ENCODE data around the gene WASF3.

WASF3 gene

DNA sequence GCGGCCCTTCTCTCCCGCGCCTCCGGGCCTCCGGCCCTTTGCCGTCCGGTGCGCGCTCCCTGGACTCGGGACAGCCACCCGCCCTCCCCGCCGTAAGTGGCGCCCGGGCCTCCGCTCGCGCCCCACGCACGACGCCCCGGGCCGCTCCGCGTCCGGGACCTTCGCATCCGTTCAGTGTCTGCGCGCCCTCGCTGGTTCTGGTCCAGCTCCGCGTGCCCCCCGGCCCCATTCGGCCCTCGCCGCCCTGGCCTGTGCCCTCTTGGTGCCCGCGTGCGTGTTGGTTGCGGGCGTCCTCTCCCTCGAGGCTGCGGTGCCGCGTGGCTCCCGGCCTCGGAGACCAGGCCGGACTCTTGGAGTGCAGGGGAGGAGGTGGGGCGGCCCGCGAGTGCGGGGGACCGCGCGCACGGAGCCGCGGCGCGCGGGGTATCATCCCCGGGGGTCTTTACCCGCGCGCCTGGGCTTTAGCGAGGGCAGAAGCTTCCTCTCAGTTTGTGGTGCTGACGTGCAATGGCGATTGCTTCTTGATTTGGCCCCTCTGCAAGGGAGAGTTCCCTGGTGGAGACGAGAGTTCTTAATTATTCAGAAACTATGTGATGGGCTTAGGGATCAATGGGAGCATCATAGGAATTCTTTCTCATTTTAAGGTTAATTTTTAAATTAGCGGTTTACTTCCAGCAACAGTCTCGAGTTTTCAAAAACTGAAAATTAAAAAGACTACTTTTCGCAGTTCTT, 757 bp downstream of the WASF3 start:
- DNase-seq (ENCODE audit: extremely low read depth, insufficient read length): no peak
- TF ChIP-seq, protein P1, sequence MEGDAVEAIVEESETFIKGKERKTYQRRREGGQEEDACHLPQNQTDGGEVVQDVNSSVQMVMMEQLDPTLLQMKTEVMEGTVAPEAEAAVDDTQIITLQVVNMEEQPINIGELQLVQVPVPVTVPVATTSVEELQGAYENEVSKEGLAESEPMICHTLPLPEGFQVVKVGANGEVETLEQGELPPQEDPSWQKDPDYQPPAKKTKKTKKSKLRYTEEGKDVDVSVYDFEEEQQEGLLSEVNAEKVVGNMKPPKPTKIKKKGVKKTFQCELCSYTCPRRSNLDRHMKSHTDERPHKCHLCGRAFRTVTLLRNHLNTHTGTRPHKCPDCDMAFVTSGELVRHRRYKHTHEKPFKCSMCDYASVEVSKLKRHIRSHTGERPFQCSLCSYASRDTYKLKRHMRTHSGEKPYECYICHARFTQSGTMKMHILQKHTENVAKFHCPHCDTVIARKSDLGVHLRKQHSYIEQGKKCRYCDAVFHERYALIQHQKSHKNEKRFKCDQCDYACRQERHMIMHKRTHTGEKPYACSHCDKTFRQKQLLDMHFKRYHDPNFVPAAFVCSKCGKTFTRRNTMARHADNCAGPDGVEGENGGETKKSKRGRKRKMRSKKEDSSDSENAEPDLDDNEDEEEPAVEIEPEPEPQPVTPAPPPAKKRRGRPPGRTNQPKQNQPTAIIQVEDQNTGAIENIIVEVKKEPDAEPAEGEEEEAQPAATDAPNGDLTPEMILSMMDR (IDR thresholded peaks at IDR 0.05; ENCODE audit: insufficient read depth, low read length, poor library complexity, severe bottlenecking): no peak
- Histone ChIP-seq H3K27me3 (replicated peaks; ENCODE audit: control insufficient read depth, insufficient read depth, low read length) (peaks cover 3% of the 10 kb centered on the region; the same call in 1 of the 2 replicates), H3K36me3 (ENCODE audit: control insufficient read depth, insufficient read depth, low read length) (no peaks in the 10 kb centered on the region), H3K4me3 (replicated peaks; ENCODE audit: low read depth, low read length) (peak overlapping the region; percentile 8)

DNA sequence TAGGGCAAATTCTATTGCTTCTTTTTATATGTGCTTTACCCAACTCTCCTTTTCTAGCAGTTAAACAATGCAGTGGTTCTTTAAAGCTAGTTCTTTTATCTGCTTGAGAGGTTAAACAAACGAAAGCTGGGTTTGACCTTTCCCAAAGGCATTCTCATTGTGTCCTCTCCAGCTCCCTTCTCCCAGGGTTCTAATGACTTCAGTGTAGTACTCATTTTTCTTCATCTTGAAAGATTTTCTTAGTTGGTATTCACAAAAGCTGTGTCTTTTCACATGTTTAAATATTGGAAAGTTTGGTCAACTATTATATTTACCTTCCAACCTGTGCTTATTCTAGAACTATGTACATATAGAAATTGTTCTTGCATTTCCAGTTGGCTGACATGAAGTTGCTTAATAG, 1.5 kb downstream of the WASF3 start:
- no peak overlapping the region for H3K4me3 ChIP-seq (replicated peaks; ENCODE audit: low read depth, low read length)
- H3K36me3 ChIP-seq (ENCODE audit: control insufficient read depth, insufficient read depth, low read length): no peaks in the 10 kb centered on the region
- peaks cover 3% of the 10 kb centered on the region; the same call in 1 of the 2 replicates for H3K27me3 ChIP-seq (replicated peaks; ENCODE audit: control insufficient read depth, insufficient read depth, low read length)
- no peak for DNase-seq (ENCODE audit: extremely low read depth, insufficient read length)
- TF ChIP-seq, protein P1 (IDR thresholded peaks at IDR 0.05; ENCODE audit: insufficient read depth, low read length, poor library complexity, severe bottlenecking): no peak

DNA sequence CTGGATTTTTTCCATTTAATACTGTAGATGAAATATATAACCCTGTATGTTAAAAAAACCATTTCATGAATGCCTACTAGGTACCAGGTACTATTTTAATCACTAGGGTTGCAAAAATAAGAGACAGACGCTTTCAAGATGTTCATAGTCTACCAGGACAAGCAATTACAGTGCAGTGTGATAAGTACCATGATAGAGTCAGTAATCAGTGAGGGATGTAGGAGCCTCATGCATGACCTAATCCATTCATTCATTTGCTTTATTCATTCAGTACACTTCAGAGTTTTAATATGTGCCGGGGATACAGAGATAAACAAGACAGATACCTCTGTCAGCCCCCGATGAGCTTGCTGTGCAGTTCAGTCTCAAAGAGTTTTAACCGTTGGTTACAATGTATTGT, 3.0 kb downstream of the WASF3 start:
- DNase-seq (ENCODE audit: extremely low read depth, insufficient read length): no peak
- no peak overlapping the region for H3K4me3 ChIP-seq (replicated peaks; ENCODE audit: low read depth, low read length)
- peaks cover 3% of the 10 kb centered on the region; the same call in 1 of the 2 replicates for H3K27me3 ChIP-seq (replicated peaks; ENCODE audit: control insufficient read depth, insufficient read depth, low read length)
- no peaks in the 10 kb centered on the region for H3K36me3 ChIP-seq (ENCODE audit: control insufficient read depth, insufficient read depth, low read length)
- TF ChIP-seq, protein P1 (IDR thresholded peaks at IDR 0.05; ENCODE audit: insufficient read depth, low read length, poor library complexity, severe bottlenecking): no peak

DNA sequence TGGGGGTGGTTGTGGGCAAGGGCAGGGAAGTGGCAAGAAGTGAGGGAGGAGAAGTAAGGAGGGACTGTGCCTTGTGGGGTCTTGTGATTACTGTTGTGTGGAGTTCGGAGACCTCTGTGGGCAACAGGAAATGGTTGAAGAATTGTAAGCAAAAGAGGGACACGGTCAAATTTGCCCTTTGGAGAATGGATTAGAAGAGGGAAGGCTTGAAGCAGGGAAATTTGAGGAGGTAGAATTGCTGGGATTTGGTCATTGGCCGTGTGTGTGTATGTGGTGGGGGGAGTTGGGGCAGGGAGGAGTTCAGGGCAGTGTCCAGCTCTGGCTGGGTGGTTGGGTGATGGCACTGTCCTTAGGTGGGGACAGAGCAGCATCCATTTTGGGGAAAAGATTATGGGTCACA, 3.6 kb downstream of the WASF3 start:
- peaks cover 3% of the 10 kb centered on the region; the same call in 1 of the 2 replicates for H3K27me3 ChIP-seq (replicated peaks; ENCODE audit: control insufficient read depth, insufficient read depth, low read length)
- H3K4me3 ChIP-seq (replicated peaks; ENCODE audit: low read depth, low read length): no peak overlapping the region
- TF ChIP-seq, protein P1 (IDR thresholded peaks at IDR 0.05; ENCODE audit: insufficient read depth, low read length, poor library complexity, severe bottlenecking): no peak

DNA sequence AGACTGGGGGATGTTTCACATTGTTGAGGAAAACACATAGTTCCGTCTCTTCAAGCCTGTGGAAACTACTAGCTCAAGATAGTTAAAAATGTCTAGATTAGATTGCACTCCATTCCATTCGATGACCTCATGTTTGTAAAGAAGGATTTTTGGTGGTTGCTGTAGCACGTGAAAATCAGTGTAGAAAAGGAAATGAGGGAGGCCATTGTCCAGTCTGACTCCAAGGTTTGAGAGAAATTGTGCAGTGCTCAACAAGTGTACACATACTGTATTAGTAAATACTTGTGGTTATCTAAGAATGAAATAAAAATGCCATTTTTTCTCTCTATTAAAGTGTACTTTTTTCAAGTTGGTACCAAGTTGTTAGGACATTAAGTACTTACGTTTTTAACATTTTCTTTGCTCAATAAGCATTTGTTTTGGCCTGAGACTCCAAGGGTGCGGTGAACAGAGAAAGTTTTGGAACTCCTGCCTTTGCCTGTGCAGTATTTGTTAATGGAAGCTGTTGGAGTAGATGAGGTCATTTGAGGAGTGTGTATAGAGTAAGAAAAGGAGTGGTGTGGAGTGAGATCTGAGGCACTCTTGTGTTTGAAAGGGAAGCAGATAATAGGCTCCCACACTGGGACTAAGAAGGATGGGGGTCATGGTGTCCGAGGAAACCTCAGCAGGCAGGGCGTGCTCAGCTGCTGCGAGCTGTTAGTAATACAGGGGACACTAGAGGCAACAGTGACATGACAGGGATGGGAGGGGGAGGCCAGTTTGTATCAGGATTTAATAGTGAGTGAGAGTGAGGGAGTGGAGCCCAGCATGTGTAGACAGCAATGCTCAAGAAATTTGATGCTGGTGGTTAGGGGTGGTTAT, 4.4 kb downstream of the WASF3 start:
- TF ChIP-seq, protein P1 (IDR thresholded peaks at IDR 0.05; ENCODE audit: insufficient read depth, low read length, poor library complexity, severe bottlenecking): no peak
- H3K27me3 ChIP-seq (replicated peaks; ENCODE audit: control insufficient read depth, insufficient read depth, low read length): peaks cover 3% of the 10 kb centered on the region; the same call in 1 of the 2 replicates

More for the DNA sequence above, 3.6 kb downstream of the WASF3 start:
- no peak for DNase-seq (ENCODE audit: extremely low read depth, insufficient read length)
- no peaks in the 10 kb centered on the region for H3K36me3 ChIP-seq (ENCODE audit: control insufficient read depth, insufficient read depth, low read length)

More for the DNA sequence above, 4.4 kb downstream of the WASF3 start:
- DNase-seq (ENCODE audit: extremely low read depth, insufficient read length): no peak
- Histone ChIP-seq H3K36me3 (ENCODE audit: control insufficient read depth, insufficient read depth, low read length) (no peaks in the 10 kb centered on the region), H3K4me3 (replicated peaks; ENCODE audit: low read depth, low read length) (no peak overlapping the region)

Measured in GM06990 (cell line).